ENCODE results near the gene IFT81.
"Not testable (repeated sequence)": the region's sequence is repeated elsewhere in the genome, so short reads cannot be mapped to it uniquely, and the experiment has no call there.

IFT81 gene

GRCh38 chr12:110108309-110109036, 15.7 kb upstream of the IFT81 start:
- no peak for DNase-seq (ENCODE audit: low spot score)

- DNase-seq (ENCODE audit: low spot score) = no peak
Measured at GRCh38 chr12:110109037-110109836, 14.9 kb upstream of the IFT81 start.

- no peak for DNase-seq (ENCODE audit: low spot score)
Measured at GRCh38 chr12:110109837-110110535, 14.2 kb upstream of the IFT81 start.

GRCh38 chr12:110111476-110112334, 12.5 kb upstream of the IFT81 start:
- DNase-seq (ENCODE audit: low spot score) = no peak

- no peak for DNase-seq (ENCODE audit: low spot score)
Measured at GRCh38 chr12:110112335-110112660, 11.9 kb upstream of the IFT81 start.

GRCh38 chr12:110114528-110114937, 9.6 kb upstream of the IFT81 start:
- DNase-seq (ENCODE audit: low spot score) = no peak

GRCh38 chr12:110115675-110116074, 8.5 kb upstream of the IFT81 start:
- DNase-seq (ENCODE audit: low spot score) = no peak

GRCh38 chr12:110116623-110117022, 7.5 kb upstream of the IFT81 start:
- no peak for DNase-seq (ENCODE audit: low spot score)

- DNase-seq (ENCODE audit: low spot score) = not testable (repeated sequence)
Measured at GRCh38 chr12:110117210-110117609, 6.9 kb upstream of the IFT81 start.

- DNase-seq (ENCODE audit: low spot score) = no peak
Measured at GRCh38 chr12:110117956-110118685, 6.0 kb upstream of the IFT81 start.

- DNase-seq (ENCODE audit: low spot score) = no peak
Measured at GRCh38 chr12:110122929-110123328, 1.2 kb upstream of the IFT81 start.

- DNase-seq (ENCODE audit: low spot score) = no peak
Measured at GRCh38 chr12:110123919-110124268, 263 bp upstream of the IFT81 start.

- no peak for DNase-seq (ENCODE audit: low spot score)
Measured at GRCh38 chr12:110126557-110126956, 2.4 kb downstream of the IFT81 start.

- peak; percentile 28 for DNase-seq (ENCODE audit: low spot score)
Measured at GRCh38 chr12:110134691-110135411, 10.7 kb downstream of the IFT81 start.

GRCh38 chr12:110135806-110136205, 11.6 kb downstream of the IFT81 start:
- DNase-seq (ENCODE audit: low spot score) = no peak

GRCh38 chr12:110137786-110138185, 13.6 kb downstream of the IFT81 start:
- DNase-seq (ENCODE audit: low spot score) = no peak

GRCh38 chr12:110141389-110141788, 17.2 kb downstream of the IFT81 start:
- no peak for DNase-seq (ENCODE audit: low spot score)

- no peak for DNase-seq (ENCODE audit: low spot score)
Measured at GRCh38 chr12:110146986-110147385, 22.8 kb downstream of the IFT81 start.

- DNase-seq (ENCODE audit: low spot score) = no peak
Measured at GRCh38 chr12:110149086-110149660, 25.0 kb downstream of the IFT81 start.

- DNase-seq (ENCODE audit: low spot score) = no peak
Measured at GRCh38 chr12:110156766-110157165, 32.6 kb downstream of the IFT81 start.

Measured in hematopoietic multipotent progenitor cell treated with erythropoietin and hydrocortisone succinate and interleukin-3 and kit ligand, for 17 days (in vitro differentiated cells).